ENCODE measurements around the gene MTUS2.

The MTUS2 gene

DNA sequence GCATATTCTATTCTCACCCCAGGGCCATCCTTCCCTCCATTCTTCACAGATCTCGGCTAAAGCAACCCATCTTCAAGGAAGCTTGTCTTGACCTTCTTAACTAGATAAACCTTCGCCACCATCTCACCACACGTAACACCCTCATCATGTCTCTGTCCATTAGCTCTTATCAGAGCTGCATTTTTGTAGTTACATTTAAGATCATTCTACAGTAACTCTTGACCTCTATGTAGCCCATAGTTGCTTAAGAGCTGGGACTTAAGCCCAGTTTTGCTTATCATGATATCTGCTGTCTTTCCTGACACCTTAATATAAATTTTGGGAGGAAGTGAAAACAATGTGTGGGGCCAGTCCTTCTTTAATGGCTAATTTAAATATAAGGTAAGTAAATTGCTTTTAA, 345.1 kb downstream of the MTUS2 start:
- TF ChIP-seq, protein P1, sequence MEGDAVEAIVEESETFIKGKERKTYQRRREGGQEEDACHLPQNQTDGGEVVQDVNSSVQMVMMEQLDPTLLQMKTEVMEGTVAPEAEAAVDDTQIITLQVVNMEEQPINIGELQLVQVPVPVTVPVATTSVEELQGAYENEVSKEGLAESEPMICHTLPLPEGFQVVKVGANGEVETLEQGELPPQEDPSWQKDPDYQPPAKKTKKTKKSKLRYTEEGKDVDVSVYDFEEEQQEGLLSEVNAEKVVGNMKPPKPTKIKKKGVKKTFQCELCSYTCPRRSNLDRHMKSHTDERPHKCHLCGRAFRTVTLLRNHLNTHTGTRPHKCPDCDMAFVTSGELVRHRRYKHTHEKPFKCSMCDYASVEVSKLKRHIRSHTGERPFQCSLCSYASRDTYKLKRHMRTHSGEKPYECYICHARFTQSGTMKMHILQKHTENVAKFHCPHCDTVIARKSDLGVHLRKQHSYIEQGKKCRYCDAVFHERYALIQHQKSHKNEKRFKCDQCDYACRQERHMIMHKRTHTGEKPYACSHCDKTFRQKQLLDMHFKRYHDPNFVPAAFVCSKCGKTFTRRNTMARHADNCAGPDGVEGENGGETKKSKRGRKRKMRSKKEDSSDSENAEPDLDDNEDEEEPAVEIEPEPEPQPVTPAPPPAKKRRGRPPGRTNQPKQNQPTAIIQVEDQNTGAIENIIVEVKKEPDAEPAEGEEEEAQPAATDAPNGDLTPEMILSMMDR (IDR thresholded peaks at IDR 0.05; ENCODE audit: extremely low read depth, missing control alignments): no peak

DNA sequence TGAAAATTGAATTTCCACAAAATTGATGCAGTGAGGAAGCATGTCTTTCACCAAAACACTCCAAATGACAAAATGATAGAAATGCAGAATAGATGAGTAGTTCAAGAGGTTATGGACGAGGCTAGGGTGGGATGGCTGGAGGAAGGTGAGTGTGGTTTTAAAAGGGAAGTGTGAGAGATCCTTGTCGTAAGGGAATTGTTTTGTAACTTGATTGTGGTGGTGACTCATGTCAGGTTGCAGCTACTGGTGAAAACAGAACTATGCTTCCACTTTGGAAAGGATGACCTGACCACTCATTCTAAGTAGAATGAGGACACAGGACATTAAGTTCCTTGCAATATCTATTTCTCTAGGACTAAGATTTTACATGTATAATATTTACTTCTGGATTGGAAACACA, 345.7 kb downstream of the MTUS2 start:
- no peak for DNase-seq (ENCODE audit: low spot score)
- TF ChIP-seq, protein P1 (IDR thresholded peaks at IDR 0.05; ENCODE audit: extremely low read depth, missing control alignments): no peak

More for the DNA sequence above, 345.1 kb downstream of the MTUS2 start:
- no peak for DNase-seq (ENCODE audit: low spot score)

DNA sequence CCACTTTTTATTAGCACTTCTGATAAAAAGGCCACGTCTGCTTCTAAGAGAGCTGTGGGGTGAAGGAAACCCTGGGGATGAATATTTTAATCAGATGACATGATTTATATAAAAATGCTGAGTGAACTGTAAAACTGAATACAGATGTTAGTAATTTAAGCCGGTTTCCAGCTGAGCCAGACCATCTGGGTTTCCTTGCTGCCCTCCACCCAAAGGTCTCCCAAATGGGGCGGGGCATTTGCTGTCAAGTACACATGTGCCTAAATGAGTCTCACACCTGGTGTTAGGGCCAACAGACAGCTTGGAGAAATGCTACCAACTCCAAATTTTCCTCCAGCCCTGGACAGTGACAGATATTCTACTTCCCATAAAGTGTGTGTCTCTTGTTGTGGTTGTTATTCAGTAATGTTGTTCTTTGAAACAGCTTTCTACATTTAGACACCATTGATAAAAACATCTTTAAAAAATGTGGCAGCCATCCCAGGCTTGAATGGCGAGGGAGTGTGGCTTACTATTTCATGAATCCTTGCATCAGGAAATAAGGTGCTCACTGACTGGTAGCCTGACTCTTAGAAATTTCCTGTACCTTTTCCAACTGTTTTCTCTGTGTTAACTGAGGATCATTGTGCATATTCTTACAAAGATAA, 350.4 kb downstream of the MTUS2 start:
- TF ChIP-seq, protein P1 (IDR thresholded peaks at IDR 0.05; ENCODE audit: extremely low read depth, missing control alignments): no peak

DNA sequence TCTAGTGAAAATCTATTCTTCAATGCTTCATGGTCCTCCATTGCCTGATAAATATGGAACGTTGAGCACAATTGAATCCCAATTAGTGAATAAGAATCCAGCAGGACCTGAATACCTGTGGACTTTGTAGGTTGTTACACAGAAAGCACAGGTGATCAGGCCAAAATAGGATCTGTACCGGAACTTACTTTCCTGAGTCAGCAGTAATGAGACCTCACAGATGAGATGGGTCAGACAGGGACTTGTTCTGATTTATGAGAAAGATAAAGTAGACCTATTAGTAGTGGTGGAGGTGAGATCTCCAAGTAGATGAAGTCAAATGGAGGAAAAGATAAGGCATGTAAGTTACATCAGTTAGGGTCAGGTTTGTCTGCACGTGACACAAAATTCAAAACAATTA, 351.1 kb downstream of the MTUS2 start:
- DNase-seq (ENCODE audit: low spot score): no peak
- TF ChIP-seq, protein P1 (IDR thresholded peaks at IDR 0.05; ENCODE audit: extremely low read depth, missing control alignments): no peak

More for the DNA sequence above, 350.4 kb downstream of the MTUS2 start:
- DNase-seq (ENCODE audit: low spot score): no peak

DNA sequence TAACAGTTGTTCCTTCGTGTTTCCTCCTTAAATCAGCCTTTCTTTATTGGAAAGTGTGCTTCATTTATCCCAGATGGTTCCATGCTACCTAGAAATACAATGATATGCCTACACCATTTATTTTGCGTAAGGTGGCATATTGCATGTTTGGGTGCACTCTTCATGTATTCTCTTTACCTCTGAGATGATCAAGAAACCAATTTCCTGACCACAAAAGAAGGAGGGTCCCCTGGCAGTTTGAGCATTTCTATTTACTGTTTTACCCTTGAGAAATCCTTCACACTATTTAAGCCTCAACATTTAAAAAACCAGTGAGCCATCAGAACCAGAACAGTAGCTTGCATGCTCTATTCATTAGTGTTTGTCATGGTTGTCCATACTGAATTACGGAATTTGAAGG, 354.0 kb downstream of the MTUS2 start:
- TF ChIP-seq, protein P1 (IDR thresholded peaks at IDR 0.05; ENCODE audit: extremely low read depth, missing control alignments): no peak
- no peak for DNase-seq (ENCODE audit: low spot score)

DNA sequence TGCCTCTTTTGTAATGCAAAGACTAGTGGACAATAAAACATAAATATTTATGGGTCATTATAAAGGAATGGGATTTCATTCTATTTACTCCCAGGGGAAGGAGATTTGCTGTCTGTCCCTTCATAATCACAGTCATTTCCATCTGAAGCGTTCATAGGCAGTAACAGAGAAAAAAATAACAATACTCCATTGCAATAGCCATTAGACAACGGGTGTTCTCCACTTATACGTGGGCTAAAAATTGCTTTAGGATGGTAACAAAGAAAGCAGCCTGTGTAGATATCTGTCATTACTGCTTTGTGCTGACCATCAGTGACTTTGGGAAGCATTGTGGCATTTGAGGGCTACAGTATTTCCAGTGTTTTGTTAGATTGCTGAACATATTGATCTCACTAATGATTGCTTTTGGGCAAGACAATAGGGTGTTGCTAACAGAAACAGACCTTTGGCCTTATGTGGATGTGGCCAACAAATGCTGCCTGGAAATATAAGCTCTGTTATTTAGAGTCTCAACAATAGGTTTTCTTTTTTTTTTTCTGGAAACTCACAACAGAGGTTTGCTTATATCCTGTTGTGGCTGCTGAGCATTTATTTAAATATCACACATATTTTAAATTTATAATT, 355.2 kb downstream of the MTUS2 start:
- DNase-seq (ENCODE audit: low spot score): no peak
- TF ChIP-seq, protein P1 (IDR thresholded peaks at IDR 0.05; ENCODE audit: extremely low read depth, missing control alignments): no peak

DNA sequence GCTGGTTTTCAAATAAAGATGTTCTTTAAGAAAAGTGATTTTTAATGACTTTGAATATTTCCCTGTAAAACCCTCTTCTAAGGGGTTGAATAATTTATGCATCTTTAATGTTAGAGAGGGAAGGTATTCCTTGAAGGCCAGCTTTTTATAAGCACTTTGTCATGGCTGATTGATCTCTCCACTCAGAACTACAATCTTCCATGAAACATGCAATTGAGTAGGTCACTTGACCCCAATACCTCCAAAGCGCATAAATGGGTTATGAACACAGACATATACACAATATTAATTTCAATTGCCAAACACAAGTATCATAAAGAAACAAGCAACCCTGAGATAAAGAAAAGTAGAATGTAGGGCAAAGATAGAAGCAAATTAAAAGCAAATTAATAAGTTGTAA, 359.9 kb downstream of the MTUS2 start:
- TF ChIP-seq, protein P1 (IDR thresholded peaks at IDR 0.05; ENCODE audit: extremely low read depth, missing control alignments): no peak

More for the DNA sequence above, 359.9 kb downstream of the MTUS2 start:
- no peak for DNase-seq (ENCODE audit: low spot score)
